Endothelial cell of umbilical vein (primary cell): ENCODE measurements around the gene TARBP1.

Experiments used
- EZH2 ChIP-seq: IDR thresholded peaks from 2 replicates; pipeline ENCODE4 v1.6.1; 2012; ENCODE audit warnings: borderline replicate concordance, low read depth, mild to moderate bottlenecking, moderate library complexity, low read length, inconsistent platforms; ENCODE audit not compliant: severe bottlenecking
- GATA2 ChIP-seq: IDR thresholded peaks from 2 replicates; pipeline ENCODE4 v1.7.0; 2011; ENCODE audit warnings: low read depth, mild to moderate bottlenecking, moderate library complexity, mixed read lengths, low read length; ENCODE audit not compliant: insufficient read length, insufficient read depth
- MAX ChIP-seq: IDR thresholded peaks from 2 replicates; pipeline ENCODE4 v1.6.1; 2011; ENCODE audit not compliant: insufficient read depth, insufficient read length
- MYC ChIP-seq: IDR thresholded peaks from one replicate; pipeline ENCODE4 v1.6.1; 2011; ENCODE audit warnings: mild to moderate bottlenecking, low read depth, low read length
- POLR2A ChIP-seq: IDR thresholded peaks from 2 replicates; pipeline ENCODE4 v1.6.1; 2012; ENCODE audit warnings: low read depth, mild to moderate bottlenecking, control low read depth, low read length
- TF ChIP-seq, protein P1 (sequence below), 2 donors: IDR thresholded peaks; 1 replicate in 1 of 2; 2 replicates in 1 of 2; pipeline ENCODE4 v1.5.1; 2011; ENCODE audit warnings: low read length in 2 of 2, mild to moderate bottlenecking in 2 of 2, moderate library complexity in 2 of 2, control low read depth in 1 of 2, inconsistent platforms in 1 of 2, low read depth in 1 of 2; ENCODE audit not compliant: insufficient read depth in 1 of 2; ENCODE audit errors: extremely low read depth in 1 of 2

GRCh38 chr1:234398849-234399381 lies 80.1 kb downstream of the TARBP1 start:
- no peak for TF ChIP-seq POLR2A
- TF ChIP-seq, protein P1, sequence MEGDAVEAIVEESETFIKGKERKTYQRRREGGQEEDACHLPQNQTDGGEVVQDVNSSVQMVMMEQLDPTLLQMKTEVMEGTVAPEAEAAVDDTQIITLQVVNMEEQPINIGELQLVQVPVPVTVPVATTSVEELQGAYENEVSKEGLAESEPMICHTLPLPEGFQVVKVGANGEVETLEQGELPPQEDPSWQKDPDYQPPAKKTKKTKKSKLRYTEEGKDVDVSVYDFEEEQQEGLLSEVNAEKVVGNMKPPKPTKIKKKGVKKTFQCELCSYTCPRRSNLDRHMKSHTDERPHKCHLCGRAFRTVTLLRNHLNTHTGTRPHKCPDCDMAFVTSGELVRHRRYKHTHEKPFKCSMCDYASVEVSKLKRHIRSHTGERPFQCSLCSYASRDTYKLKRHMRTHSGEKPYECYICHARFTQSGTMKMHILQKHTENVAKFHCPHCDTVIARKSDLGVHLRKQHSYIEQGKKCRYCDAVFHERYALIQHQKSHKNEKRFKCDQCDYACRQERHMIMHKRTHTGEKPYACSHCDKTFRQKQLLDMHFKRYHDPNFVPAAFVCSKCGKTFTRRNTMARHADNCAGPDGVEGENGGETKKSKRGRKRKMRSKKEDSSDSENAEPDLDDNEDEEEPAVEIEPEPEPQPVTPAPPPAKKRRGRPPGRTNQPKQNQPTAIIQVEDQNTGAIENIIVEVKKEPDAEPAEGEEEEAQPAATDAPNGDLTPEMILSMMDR (IDR thresholded peaks at IDR 0.05; ENCODE audit: extremely low read depth in 1 of 2, insufficient read depth in 1 of 2, low read depth in 1 of 2, low read length in 2 of 2), result no peak
- no peak for TF ChIP-seq MAX
- no peak for TF ChIP-seq GATA2
- TF ChIP-seq MYC, result no peak
- TF ChIP-seq EZH2, result no peak
